Muscle layer of duodenum (tissue), 2 donors: ENCODE results near the gene TP53TG3D.
"Not testable (repeated sequence)": the region's sequence is repeated elsewhere in the genome, so short reads cannot be mapped to it uniquely, and the experiment has no call there.

ENCODE experiments used
- H3K27ac ChIP-seq: one replicate; pipeline ENCODE4 v1.7.0; 2013; ENCODE audit warnings: mild to moderate bottlenecking, low read length
- H3K27me3 ChIP-seq: one replicate; pipeline ENCODE4 v1.7.0; 2013; ENCODE audit warnings: low read depth, mild to moderate bottlenecking, control low read depth, low read length
- H3K36me3 ChIP-seq, 2 donors: one replicate each; pipeline ENCODE4 v1.7.0; 2013; ENCODE audit warnings: low read length in 2 of 2, control low read depth in 1 of 2, mild to moderate bottlenecking in 1 of 2; ENCODE audit not compliant: insufficient read depth in 2 of 2, control insufficient read depth in 1 of 2
- H3K4me1 ChIP-seq, 2 donors: one replicate each; pipeline ENCODE4 v1.7.0; 2013; ENCODE audit warnings: low read length in 2 of 2, mild to moderate bottlenecking in 2 of 2, control low read depth in 1 of 2, moderate library complexity in 1 of 2; ENCODE audit not compliant: insufficient read depth in 2 of 2, control insufficient read depth in 1 of 2
- H3K4me3 ChIP-seq, 2 donors: one replicate each; pipeline ENCODE4 v1.7.0; 2013; ENCODE audit warnings: low read length in 2 of 2, low read depth in 1 of 2, mild to moderate bottlenecking in 1 of 2
- H3K9me3 ChIP-seq, 2 donors: one replicate each; pipeline ENCODE4 v1.7.0; 2013; ENCODE audit warnings: low read length in 2 of 2, control low read depth in 1 of 2, mild to moderate bottlenecking in 1 of 2; ENCODE audit not compliant: control insufficient read depth in 1 of 2
- donor health status: healthy.

The TP53TG3D gene

GRCh38 chr16:32302776-32303175 lies 49.7 kb downstream of the TP53TG3D start:
- H3K4me3 ChIP-seq, H3K27me3 ChIP-seq, H3K9me3 ChIP-seq, H3K36me3 ChIP-seq, H3K4me1 ChIP-seq, H3K27ac ChIP-seq: not testable (repeated sequence)
